ENCODE results near the gene NUP153.

The NUP153 gene

GRCh38 chr6:17621003-17621402 lies 85.7 kb downstream of the NUP153 start:
- no peak for DNase-seq (ENCODE audit: low read depth in 1 of 2, low spot score in 1 of 2)
- TF ChIP-seq, protein P1, sequence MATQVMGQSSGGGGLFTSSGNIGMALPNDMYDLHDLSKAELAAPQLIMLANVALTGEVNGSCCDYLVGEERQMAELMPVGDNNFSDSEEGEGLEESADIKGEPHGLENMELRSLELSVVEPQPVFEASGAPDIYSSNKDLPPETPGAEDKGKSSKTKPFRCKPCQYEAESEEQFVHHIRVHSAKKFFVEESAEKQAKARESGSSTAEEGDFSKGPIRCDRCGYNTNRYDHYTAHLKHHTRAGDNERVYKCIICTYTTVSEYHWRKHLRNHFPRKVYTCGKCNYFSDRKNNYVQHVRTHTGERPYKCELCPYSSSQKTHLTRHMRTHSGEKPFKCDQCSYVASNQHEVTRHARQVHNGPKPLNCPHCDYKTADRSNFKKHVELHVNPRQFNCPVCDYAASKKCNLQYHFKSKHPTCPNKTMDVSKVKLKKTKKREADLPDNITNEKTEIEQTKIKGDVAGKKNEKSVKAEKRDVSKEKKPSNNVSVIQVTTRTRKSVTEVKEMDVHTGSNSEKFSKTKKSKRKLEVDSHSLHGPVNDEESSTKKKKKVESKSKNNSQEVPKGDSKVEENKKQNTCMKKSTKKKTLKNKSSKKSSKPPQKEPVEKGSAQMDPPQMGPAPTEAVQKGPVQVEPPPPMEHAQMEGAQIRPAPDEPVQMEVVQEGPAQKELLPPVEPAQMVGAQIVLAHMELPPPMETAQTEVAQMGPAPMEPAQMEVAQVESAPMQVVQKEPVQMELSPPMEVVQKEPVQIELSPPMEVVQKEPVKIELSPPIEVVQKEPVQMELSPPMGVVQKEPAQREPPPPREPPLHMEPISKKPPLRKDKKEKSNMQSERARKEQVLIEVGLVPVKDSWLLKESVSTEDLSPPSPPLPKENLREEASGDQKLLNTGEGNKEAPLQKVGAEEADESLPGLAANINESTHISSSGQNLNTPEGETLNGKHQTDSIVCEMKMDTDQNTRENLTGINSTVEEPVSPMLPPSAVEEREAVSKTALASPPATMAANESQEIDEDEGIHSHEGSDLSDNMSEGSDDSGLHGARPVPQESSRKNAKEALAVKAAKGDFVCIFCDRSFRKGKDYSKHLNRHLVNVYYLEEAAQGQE (IDR thresholded peaks at IDR 0.05; ENCODE audit: insufficient replicate concordance, low read depth), result no peak
- TF ChIP-seq CTCF (IDR thresholded peaks at IDR 0.05; ENCODE audit: insufficient read depth, low read length) (no peak), GABPA (IDR thresholded peaks at IDR 0.05; ENCODE audit: low read depth) (no peak), POLR2AphosphoS5 (IDR thresholded peaks at IDR 0.05; ENCODE audit: low read depth) (no peak), SPI1 (IDR thresholded peaks at IDR 0.05; ENCODE audit: borderline replicate concordance, low read depth) (no peak)
- Histone ChIP-seq H3K4me3 (replicated peaks; ENCODE audit: insufficient read depth, low read length) (no peak overlapping the region), H3K27ac (replicated peaks) (no peak overlapping the region), H3K27me3 (ENCODE audit: insufficient read depth, poor library complexity, severe bottlenecking) (no peaks in the 10 kb centered on the region)

DNA sequence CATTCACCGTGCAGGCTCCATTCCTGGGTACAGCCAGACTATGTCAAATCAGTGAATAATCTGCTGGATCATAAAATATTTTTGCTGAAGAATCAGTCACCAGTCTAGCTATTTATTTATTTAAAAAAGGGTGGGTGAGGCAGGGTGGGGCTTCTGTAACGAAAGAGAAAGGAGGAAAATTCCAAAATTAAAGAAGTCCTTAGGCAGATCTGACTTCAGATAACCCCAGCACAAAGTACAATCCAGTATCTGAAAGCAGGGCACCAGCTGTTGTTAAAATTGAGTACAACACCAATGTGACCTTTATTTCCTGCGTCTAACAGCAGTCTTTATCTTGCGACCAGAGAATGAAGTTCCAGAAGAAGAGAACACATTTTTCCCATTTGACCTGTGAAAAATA lies 90.9 kb downstream of the NUP153 start:
- Histone ChIP-seq H3K27me3 (ENCODE audit: insufficient read depth, poor library complexity, severe bottlenecking) (no peaks in the 10 kb centered on the region), H3K27ac (replicated peaks) (no peak overlapping the region), H3K4me3 (replicated peaks; ENCODE audit: insufficient read depth, low read length) (no peak overlapping the region)
- TF ChIP-seq, protein P1 (IDR thresholded peaks at IDR 0.05; ENCODE audit: insufficient replicate concordance, low read depth), result no peak
- TF ChIP-seq SPI1 (IDR thresholded peaks at IDR 0.05; ENCODE audit: borderline replicate concordance, low read depth), result no peak
- TF ChIP-seq CTCF (IDR thresholded peaks at IDR 0.05; ENCODE audit: insufficient read depth, low read length), result no peak
- TF ChIP-seq GABPA (IDR thresholded peaks at IDR 0.05; ENCODE audit: low read depth), result no peak
- no peak for TF ChIP-seq POLR2AphosphoS5 (IDR thresholded peaks at IDR 0.05; ENCODE audit: low read depth)
- DNase-seq (ENCODE audit: low read depth in 1 of 2, low spot score in 1 of 2), result no peak

- Histone ChIP-seq H3K27ac (replicated peaks) (no peak overlapping the region), H3K4me3 (replicated peaks; ENCODE audit: insufficient read depth, low read length) (no peak overlapping the region), H3K27me3 (ENCODE audit: insufficient read depth, poor library complexity, severe bottlenecking) (no peaks in the 10 kb centered on the region)
- TF ChIP-seq GABPA (IDR thresholded peaks at IDR 0.05; ENCODE audit: low read depth) (no peak), CTCF (IDR thresholded peaks at IDR 0.05; ENCODE audit: insufficient read depth, low read length) (no peak)
- DNase-seq (ENCODE audit: low read depth in 1 of 2, low spot score in 1 of 2), result no peak
These were observed 94.7 kb downstream of the NUP153 start for GRCh38 chr6:17612048-17612447.

GRCh38 chr6:17610835-17611234 lies 95.9 kb downstream of the NUP153 start:
- DNase-seq (ENCODE audit: low read depth in 1 of 2, low spot score in 1 of 2), result no peak

More at GRCh38 chr6:17610835-17611234, 95.9 kb downstream of the NUP153 start:
- H3K4me3 ChIP-seq (replicated peaks; ENCODE audit: insufficient read depth, low read length), result no peak overlapping the region
- H3K27ac ChIP-seq (replicated peaks), result no peak overlapping the region
- TF ChIP-seq, protein P1 (IDR thresholded peaks at IDR 0.05; ENCODE audit: insufficient replicate concordance, low read depth), result no peak
- no peak for TF ChIP-seq CTCF (IDR thresholded peaks at IDR 0.05; ENCODE audit: insufficient read depth, low read length)
- TF ChIP-seq GABPA (IDR thresholded peaks at IDR 0.05; ENCODE audit: low read depth), result no peak
- TF ChIP-seq SPI1 (IDR thresholded peaks at IDR 0.05; ENCODE audit: borderline replicate concordance, low read depth), result no peak
- TF ChIP-seq POLR2AphosphoS5 (IDR thresholded peaks at IDR 0.05; ENCODE audit: low read depth), result no peak
- H3K27me3 ChIP-seq (ENCODE audit: insufficient read depth, poor library complexity, severe bottlenecking), result no peaks in the 10 kb centered on the region
